Measurements from ENCODE around the gene ANO2.

ANO2 gene

DNA sequence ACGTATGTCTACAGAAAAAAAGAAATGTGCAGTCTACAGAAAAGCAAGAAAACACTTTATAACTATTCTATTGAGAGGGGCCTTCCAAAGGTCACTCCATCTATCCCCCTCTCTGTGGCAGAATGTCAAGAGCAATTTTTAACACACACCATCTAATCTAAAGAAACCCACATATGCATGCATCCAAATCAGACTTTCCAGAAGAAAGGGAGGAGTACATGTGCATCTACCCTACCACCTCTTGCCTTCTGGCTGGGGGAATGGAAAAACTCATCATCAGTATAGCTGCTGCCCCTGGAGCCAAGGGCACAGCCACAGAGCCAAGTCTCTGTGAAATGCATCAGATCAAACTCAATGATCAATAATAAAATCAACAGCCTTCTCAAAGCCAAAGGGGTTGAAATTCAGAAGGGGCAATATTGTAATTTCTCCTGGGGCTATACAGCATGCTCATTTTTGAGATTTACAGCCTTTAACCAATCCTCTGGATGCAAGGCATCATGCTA is 63.9 kb downstream of the ANO2 start:
- H3K36me3 Mint-ChIP-seq (ENCODE audit: low read depth) = no peaks in the 10 kb centered on the region
- H3K27me3 Mint-ChIP-seq (ENCODE audit: low read depth, poor library complexity) = peaks cover 15% of the 10 kb centered on the region
- H3K9me3 Mint-ChIP-seq = no peaks in the 10 kb centered on the region
- H3K27ac Mint-ChIP-seq = no peak overlapping the region
- TF ChIP-seq, protein P1, sequence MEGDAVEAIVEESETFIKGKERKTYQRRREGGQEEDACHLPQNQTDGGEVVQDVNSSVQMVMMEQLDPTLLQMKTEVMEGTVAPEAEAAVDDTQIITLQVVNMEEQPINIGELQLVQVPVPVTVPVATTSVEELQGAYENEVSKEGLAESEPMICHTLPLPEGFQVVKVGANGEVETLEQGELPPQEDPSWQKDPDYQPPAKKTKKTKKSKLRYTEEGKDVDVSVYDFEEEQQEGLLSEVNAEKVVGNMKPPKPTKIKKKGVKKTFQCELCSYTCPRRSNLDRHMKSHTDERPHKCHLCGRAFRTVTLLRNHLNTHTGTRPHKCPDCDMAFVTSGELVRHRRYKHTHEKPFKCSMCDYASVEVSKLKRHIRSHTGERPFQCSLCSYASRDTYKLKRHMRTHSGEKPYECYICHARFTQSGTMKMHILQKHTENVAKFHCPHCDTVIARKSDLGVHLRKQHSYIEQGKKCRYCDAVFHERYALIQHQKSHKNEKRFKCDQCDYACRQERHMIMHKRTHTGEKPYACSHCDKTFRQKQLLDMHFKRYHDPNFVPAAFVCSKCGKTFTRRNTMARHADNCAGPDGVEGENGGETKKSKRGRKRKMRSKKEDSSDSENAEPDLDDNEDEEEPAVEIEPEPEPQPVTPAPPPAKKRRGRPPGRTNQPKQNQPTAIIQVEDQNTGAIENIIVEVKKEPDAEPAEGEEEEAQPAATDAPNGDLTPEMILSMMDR (IDR thresholded peaks at IDR 0.05) = no peak
- no peak for DNase-seq
- H3K4me1 Mint-ChIP-seq = no peaks in the 10 kb centered on the region
- no peak overlapping the region for H3K4me3 Mint-ChIP-seq

DNA sequence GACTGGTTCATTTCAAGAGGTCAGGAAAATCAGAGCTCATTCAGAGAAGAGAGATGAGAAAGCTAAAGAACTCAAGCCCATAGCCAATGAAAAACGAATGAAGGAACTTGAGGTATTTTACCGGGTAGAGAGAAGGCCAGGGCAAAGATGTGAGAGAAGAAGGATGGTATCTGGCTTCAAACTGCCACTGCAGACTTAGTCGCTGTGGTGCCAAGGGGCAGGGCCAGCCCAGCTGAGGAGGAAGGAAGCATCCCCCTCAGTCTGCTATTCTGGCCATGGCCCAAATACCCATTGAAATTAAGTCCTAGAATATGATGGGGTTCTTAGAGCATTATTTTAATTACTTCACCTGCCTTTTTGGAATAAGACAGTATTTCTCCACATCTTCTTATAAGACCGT is 69.2 kb downstream of the ANO2 start:
- Mint-ChIP-seq H3K4me1 (no peaks in the 10 kb centered on the region), H3K27ac (no peak overlapping the region), H3K36me3 (ENCODE audit: low read depth) (no peaks in the 10 kb centered on the region), H3K9me3 (no peaks in the 10 kb centered on the region), H3K27me3 (ENCODE audit: low read depth, poor library complexity) (peaks cover 26% of the 10 kb centered on the region), H3K4me3 (no peak overlapping the region)
- TF ChIP-seq, protein P1 (IDR thresholded peaks at IDR 0.05) = no peak
- DNase-seq = no peak

DNA sequence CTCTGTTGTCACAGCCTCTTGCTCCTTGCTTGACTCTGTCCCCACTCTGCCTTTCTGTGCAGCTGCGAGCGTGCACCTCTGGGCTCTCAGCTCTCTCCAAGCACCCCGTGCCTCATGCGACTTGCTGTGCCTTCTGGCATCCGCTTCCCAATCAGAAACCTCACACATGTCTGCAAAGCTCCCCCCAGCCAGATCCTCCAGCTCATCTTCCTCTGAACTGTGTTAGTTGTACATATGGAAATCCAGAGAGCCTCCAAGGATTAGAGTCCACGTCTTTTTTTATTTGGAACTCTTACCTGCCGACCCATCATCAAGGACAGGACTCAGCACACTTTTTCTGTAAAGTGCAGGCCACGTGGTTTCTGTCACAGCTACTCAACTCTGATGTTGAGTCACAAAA is 70.5 kb downstream of the ANO2 start:
- no peak for DNase-seq
- Mint-ChIP-seq H3K36me3 (ENCODE audit: low read depth) (no peaks in the 10 kb centered on the region), H3K9me3 (no peaks in the 10 kb centered on the region), H3K4me3 (no peak overlapping the region), H3K27me3 (ENCODE audit: low read depth, poor library complexity) (peaks cover 25% of the 10 kb centered on the region), H3K4me1 (no peaks in the 10 kb centered on the region), H3K27ac (no peak overlapping the region)
- TF ChIP-seq, protein P1 (IDR thresholded peaks at IDR 0.05) = no peak

DNA sequence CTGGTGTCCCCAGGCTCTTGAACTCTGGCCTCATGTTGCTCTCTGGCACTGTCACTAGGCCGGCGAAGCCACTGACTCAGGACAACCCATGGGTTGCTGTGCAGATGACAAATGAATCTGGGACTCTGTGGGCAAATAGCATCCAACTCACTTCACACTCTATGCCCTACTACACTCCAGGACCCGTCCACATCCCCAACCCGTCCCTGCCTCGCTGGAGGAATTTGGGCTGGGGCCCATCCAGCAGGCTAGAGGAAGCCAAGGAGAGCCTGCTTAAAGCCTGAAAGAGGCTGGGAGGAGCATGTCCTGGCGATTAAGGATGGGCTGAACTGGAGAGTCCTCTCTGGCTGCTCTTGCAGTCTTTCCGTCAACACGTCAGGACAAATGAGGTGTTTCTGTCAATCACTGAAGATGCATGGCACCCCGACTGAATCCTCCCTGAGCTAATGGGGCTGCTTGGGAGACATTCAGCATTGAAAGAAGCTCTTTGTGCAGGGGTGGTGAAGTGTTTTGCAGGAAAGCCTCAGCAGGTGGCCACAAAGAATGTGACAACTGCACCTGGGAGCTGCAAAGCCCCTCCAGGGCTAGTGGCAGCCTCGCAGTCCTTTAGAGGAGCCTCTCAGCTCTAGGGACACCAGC is 71.7 kb downstream of the ANO2 start:
- H3K9me3 Mint-ChIP-seq = no peaks in the 10 kb centered on the region
- H3K4me1 Mint-ChIP-seq = no peaks in the 10 kb centered on the region
- TF ChIP-seq, protein P1 (IDR thresholded peaks at IDR 0.05) = no peak
- DNase-seq = no peak
- H3K36me3 Mint-ChIP-seq (ENCODE audit: low read depth) = no peaks in the 10 kb centered on the region
- H3K27ac Mint-ChIP-seq = no peak overlapping the region
- H3K27me3 Mint-ChIP-seq (ENCODE audit: low read depth, poor library complexity) = peaks cover 25% of the 10 kb centered on the region
- no peak overlapping the region for H3K4me3 Mint-ChIP-seq

DNA sequence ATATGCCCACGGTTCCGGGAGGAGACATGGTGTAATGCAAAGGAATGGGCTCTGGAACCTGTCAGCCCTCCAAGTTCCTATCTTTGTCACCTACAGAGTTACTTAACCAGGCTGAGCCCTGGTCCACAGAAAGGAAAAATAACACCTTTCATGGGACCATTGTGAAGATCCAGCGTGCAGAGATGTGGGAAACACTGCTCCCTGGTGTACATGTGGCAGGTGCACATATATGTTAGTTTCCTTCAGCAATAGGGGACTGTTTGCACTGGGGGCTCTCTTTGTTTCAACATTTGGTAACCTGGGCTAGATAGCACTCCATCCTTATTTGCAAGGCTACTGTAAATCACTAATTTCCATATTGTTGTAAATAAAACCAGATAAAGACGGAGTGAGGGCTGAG is 72.3 kb downstream of the ANO2 start:
- peak; percentile 11 for DNase-seq
- Mint-ChIP-seq H3K27me3 (ENCODE audit: low read depth, poor library complexity) (peaks cover 25% of the 10 kb centered on the region), H3K9me3 (no peaks in the 10 kb centered on the region), H3K4me1 (no peaks in the 10 kb centered on the region), H3K27ac (no peak overlapping the region), H3K4me3 (no peak overlapping the region), H3K36me3 (ENCODE audit: low read depth) (no peaks in the 10 kb centered on the region)
- TF ChIP-seq, protein P1 (IDR thresholded peaks at IDR 0.05) = peak; percentile 41

DNA sequence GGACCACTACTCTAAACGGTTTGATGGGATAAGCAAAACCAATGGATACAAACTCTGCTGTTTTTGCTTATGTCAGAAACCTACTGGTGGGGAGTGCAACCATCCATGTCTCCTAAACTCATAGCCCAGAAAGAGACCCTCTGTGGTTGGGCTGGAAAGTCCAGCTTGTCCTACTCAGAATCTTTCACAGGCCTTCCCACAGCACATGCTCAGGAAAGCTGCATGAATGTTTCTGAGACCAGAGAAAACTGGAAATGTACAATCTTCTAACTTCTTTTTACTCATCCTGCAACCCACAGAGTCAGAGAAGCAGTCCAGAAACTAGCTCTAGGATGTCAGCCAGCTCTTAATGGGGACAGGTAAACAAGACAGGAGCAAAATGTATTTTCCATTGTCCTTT is 73.3 kb downstream of the ANO2 start:
- TF ChIP-seq, protein P1 (IDR thresholded peaks at IDR 0.05) = no peak
- Mint-ChIP-seq H3K36me3 (ENCODE audit: low read depth) (no peaks in the 10 kb centered on the region), H3K27me3 (ENCODE audit: low read depth, poor library complexity) (peaks cover 21% of the 10 kb centered on the region), H3K4me1 (no peaks in the 10 kb centered on the region), H3K4me3 (no peak overlapping the region), H3K9me3 (no peaks in the 10 kb centered on the region), H3K27ac (no peak overlapping the region)
- no peak for DNase-seq
